ENCODE results near the gene WFDC6. TPM values are rescaled to one million over a fixed set of nuclear protein-coding genes. Genes with fewer than 3 reads are reported as not detected.

Gene WFDC6
- total RNA-seq, 1 donor from 2014 or later, result not detected

DNA sequence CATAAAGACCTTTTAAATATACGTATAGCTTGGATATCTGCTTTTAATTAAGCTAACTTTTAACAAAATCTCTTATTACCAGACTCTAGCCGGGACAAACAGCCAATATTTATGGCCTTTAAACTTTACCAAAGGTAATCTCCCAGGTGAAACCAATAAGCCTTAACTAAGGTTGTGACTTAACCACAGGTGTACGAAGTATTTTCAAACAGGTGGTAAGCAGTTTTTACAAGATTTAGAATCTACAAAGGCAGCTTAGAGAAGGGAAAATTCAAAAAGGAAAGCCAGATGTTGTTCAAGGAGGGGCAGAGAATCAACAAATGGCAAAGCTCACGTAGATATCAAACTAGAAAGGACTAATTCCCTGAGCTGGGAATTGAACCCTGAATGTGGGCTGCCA is 53.9 kb downstream of the WFDC6 start:
- Histone ChIP-seq H3K36me3 (no peaks in the 10 kb centered on the region), H3K9me3 (replicated peaks) (no peaks in the 10 kb centered on the region), H3K27me3 (ENCODE audit: low read depth) (peaks cover 92% of the 10 kb centered on the region), H3K27ac (replicated peaks) (no peak overlapping the region), H3K4me3 (no peak overlapping the region), H3K4me1 (no peaks in the 10 kb centered on the region)
- TF ChIP-seq, protein P1, sequence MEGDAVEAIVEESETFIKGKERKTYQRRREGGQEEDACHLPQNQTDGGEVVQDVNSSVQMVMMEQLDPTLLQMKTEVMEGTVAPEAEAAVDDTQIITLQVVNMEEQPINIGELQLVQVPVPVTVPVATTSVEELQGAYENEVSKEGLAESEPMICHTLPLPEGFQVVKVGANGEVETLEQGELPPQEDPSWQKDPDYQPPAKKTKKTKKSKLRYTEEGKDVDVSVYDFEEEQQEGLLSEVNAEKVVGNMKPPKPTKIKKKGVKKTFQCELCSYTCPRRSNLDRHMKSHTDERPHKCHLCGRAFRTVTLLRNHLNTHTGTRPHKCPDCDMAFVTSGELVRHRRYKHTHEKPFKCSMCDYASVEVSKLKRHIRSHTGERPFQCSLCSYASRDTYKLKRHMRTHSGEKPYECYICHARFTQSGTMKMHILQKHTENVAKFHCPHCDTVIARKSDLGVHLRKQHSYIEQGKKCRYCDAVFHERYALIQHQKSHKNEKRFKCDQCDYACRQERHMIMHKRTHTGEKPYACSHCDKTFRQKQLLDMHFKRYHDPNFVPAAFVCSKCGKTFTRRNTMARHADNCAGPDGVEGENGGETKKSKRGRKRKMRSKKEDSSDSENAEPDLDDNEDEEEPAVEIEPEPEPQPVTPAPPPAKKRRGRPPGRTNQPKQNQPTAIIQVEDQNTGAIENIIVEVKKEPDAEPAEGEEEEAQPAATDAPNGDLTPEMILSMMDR (IDR thresholded peaks at IDR 0.05; ENCODE audit: borderline replicate concordance), result no peak
- intact Hi-C loops (cut with micrococcal nuclease), result no loop called here
- DNase-seq, result no peak

DNA sequence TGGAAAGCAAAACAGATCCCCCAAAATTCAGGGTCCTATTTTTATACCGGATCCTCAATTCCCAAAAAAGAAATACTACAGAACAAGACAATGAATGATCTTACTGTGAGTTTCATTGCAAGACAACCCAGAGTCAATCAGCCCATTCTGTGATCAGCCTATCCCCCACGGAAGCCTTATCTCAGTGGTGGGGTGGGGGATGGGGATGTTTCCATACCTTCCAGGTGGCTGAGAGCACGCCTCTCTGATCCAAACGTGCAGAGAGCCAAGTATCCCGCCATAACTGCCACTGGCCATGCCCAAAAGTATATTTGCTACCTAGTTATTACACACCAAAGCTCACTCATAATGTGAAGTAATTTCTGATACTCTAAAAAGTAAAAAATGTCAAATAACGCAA is 54.6 kb downstream of the WFDC6 start:
- H3K9me3 ChIP-seq (replicated peaks), result no peaks in the 10 kb centered on the region
- DNase-seq, result no peak
- intact Hi-C loops (cut with micrococcal nuclease), result no loop called here
- peaks cover 92% of the 10 kb centered on the region for H3K27me3 ChIP-seq (ENCODE audit: low read depth)
- H3K4me1 ChIP-seq, result no peaks in the 10 kb centered on the region
- no peaks in the 10 kb centered on the region for H3K36me3 ChIP-seq
- no peak overlapping the region for H3K27ac ChIP-seq (replicated peaks)
- H3K4me3 ChIP-seq, result no peak overlapping the region
- TF ChIP-seq, protein P1 (IDR thresholded peaks at IDR 0.05; ENCODE audit: borderline replicate concordance), result no peak

Other genes with a start within 250 kb of the WFDC6 start
- gene RBPJL, start 232.6 kb downstream of the WFDC6 start, total RNA-seq, result not detected
- gene MATN4, start 231.2 kb downstream of the WFDC6 start, total RNA-seq, result not detected
- 77.4 TPM for gene SDC4, start 191.1 kb downstream of the WFDC6 start, total RNA-seq
- 20.8 TPM for gene SYS1, start 176.3 kb downstream of the WFDC6 start, total RNA-seq
- gene TP53TG5, start 161.2 kb downstream of the WFDC6 start, total RNA-seq, result 0.80 TPM
- gene DBNDD2, start 131.2 kb downstream of the WFDC6 start, total RNA-seq, result 362 TPM
- 126 TPM for gene PIGT, start 123.3 kb downstream of the WFDC6 start, total RNA-seq
- gene WFDC2, start 69.7 kb downstream of the WFDC6 start, total RNA-seq, result not detected
- gene SPINT3, start 23.9 kb downstream of the WFDC6 start, total RNA-seq, result not detected
- not detected for gene EPPIN, start 7.9 kb upstream of the WFDC6 start, total RNA-seq
- not detected for gene WFDC8, start 39.8 kb upstream of the WFDC6 start, total RNA-seq
- gene WFDC10A, start 90.3 kb upstream of the WFDC6 start, total RNA-seq, result not detected
- gene WFDC9, start 91.8 kb upstream of the WFDC6 start, total RNA-seq, result not detected
- gene WFDC11, start 130.8 kb upstream of the WFDC6 start, total RNA-seq, result not detected
- not detected for gene WFDC13, start 162.6 kb upstream of the WFDC6 start, total RNA-seq
- not detected for gene WFDC10B, start 165.5 kb upstream of the WFDC6 start, total RNA-seq
- gene SPINT4, start 182.9 kb upstream of the WFDC6 start, total RNA-seq, result not detected